WTC11 (cell line): ENCODE results near the gene PDXP. TPM values are rescaled to one million over a fixed set of nuclear protein-coding genes. Genes with fewer than 3 reads are reported as not detected.

Experiments used
- ATAC-seq: fragments of 200-7000 bp; cut with Tn5 transposase; 2 replicates; pipeline ENCODE4 v1.10.0; 2021; ENCODE audit warnings: mild to moderate bottlenecking, moderate library complexity
- CTCF ChIA-PET: fragments of 300-600 bp; sonication (Branson Sonifier 250); formaldehyde crosslinking; loops from one replicate; lab custom pipeline; 2021; ENCODE audit warnings: antibody characterized with exemption; lab: Charles Lee
- POLR2A ChIA-PET: fragments of 350-600 bp; sonication (Branson Sonifier 250); formaldehyde crosslinking; loops from one replicate; lab custom pipeline; 2021; ENCODE audit warnings: antibody characterized with exemption; lab: Charles Lee
- DNase-seq: peaks from one replicate; pipeline ENCODE4 v3.0.0; 2021; ENCODE audit warnings: low spot score
- H3K27ac Mint-ChIP-seq: 2 replicates; pipeline ENCODE4 v1.8.0; 2021; ENCODE audit warnings: mixed read lengths
- H3K27me3 Mint-ChIP-seq: 2 replicates; pipeline ENCODE4 v1.8.0; 2021; ENCODE audit warnings: low read depth, mild to moderate bottlenecking, moderate library complexity, mixed read lengths
- H3K36me3 Mint-ChIP-seq: 2 replicates; pipeline ENCODE4 v1.8.0; 2021; ENCODE audit warnings: mixed read lengths
- H3K4me1 Mint-ChIP-seq: 2 replicates; pipeline ENCODE4 v1.8.0; 2022; ENCODE audit warnings: mixed read lengths
- H3K4me3 Mint-ChIP-seq: 2 replicates; pipeline ENCODE4 v1.8.0; 2021; ENCODE audit warnings: mild to moderate bottlenecking, moderate library complexity, mixed read lengths
- H3K9me3 Mint-ChIP-seq: 2 replicates; pipeline ENCODE4 v1.8.0; 2021; ENCODE audit warnings: mixed read lengths
- ATF6 ChIP-seq: sonication (generic); formaldehyde crosslinking; IDR thresholded peaks from 2 replicates; pipeline ENCODE4 v1.8.1; 2023; ENCODE audit warnings: mild to moderate bottlenecking, missing genetic modification reagents
- CREB1 ChIP-seq: sonication (generic); formaldehyde crosslinking; IDR thresholded peaks from 2 replicates; pipeline ENCODE4 v1.8.0; 2023; ENCODE audit warnings: mild to moderate bottlenecking, missing genetic modification reagents
- ESRRA ChIP-seq: sonication (generic); formaldehyde crosslinking; IDR thresholded peaks from 2 replicates; pipeline ENCODE4 v1.8.1; 2022; ENCODE audit warnings: mild to moderate bottlenecking, missing genetic modification reagents, borderline replicate concordance
- FOXJ3 ChIP-seq: sonication (generic); formaldehyde crosslinking; IDR thresholded peaks from 2 replicates; pipeline ENCODE4 v1.9.0; 2021; ENCODE audit warnings: missing genetic modification reagents, mild to moderate bottlenecking, borderline replicate concordance
- GABPB1 ChIP-seq: sonication (generic); formaldehyde crosslinking; IDR thresholded peaks from 2 replicates; pipeline ENCODE4 v1.8.1; 2023; ENCODE audit warnings: mild to moderate bottlenecking, missing genetic modification reagents
- HMGA2 ChIP-seq: fragments of 250-450 bp; sonication (Bioruptor Pico); IDR thresholded peaks from 2 replicates; pipeline ENCODE4 v1.4.0; 2021; ENCODE audit warnings: mild to moderate bottlenecking, moderate library complexity
- MLX ChIP-seq: sonication (generic); formaldehyde crosslinking; IDR thresholded peaks from 2 replicates; pipeline ENCODE4 v1.8.1; 2023; ENCODE audit warnings: mild to moderate bottlenecking, missing genetic modification reagents, moderate library complexity
- MXD4 ChIP-seq: fragments of 250-450 bp; sonication (Bioruptor Pico); IDR thresholded peaks from 2 replicates; pipeline ENCODE4 v1.8.0; 2021; ENCODE audit warnings: mild to moderate bottlenecking, moderate library complexity, borderline replicate concordance
- NFE2L1 ChIP-seq: sonication (generic); formaldehyde crosslinking; IDR thresholded peaks from 2 replicates; pipeline ENCODE4 v1.8.1; 2023; ENCODE audit warnings: missing genetic modification reagents
- PRDM15 ChIP-seq: sonication (generic); formaldehyde crosslinking; IDR thresholded peaks from 2 replicates; pipeline ENCODE4 v1.8.0; 2022; ENCODE audit warnings: missing genetic modification reagents
- SMAD3 ChIP-seq: sonication (generic); formaldehyde crosslinking; IDR thresholded peaks from 2 replicates; pipeline ENCODE4 v1.8.0; 2022; ENCODE audit warnings: missing genetic modification reagents, mild to moderate bottlenecking, borderline replicate concordance
- SMAD4 ChIP-seq: sonication (generic); formaldehyde crosslinking; IDR thresholded peaks from 2 replicates; pipeline ENCODE4 v1.8.0; 2022; ENCODE audit warnings: mild to moderate bottlenecking, missing genetic modification reagents
- SOX15 ChIP-seq: fragments of 250-450 bp; sonication (Bioruptor Pico); IDR thresholded peaks from 2 replicates; pipeline ENCODE4 v1.9.0; 2021; ENCODE audit warnings: mild to moderate bottlenecking
- SP1 ChIP-seq: sonication (generic); formaldehyde crosslinking; conservative IDR thresholded peaks from 2 replicates; pipeline ENCODE4 v1.8.1; 2022; ENCODE audit warnings: missing genetic modification reagents
- TP53 ChIP-seq: sonication (generic); formaldehyde crosslinking; IDR thresholded peaks from 2 replicates; pipeline ENCODE4 v1.8.1; 2023; ENCODE audit warnings: mild to moderate bottlenecking, missing genetic modification reagents
- USF2 ChIP-seq: sonication (generic); formaldehyde crosslinking; IDR thresholded peaks from 2 replicates; pipeline ENCODE4 v1.8.1; 2023; ENCODE audit warnings: mild to moderate bottlenecking, missing genetic modification reagents, moderate library complexity
- ZBTB21 ChIP-seq: sonication (generic); formaldehyde crosslinking; IDR thresholded peaks from 2 replicates; pipeline ENCODE4 v1.8.1; 2023; ENCODE audit warnings: mild to moderate bottlenecking, missing genetic modification reagents, borderline replicate concordance
- ZNF121 ChIP-seq: sonication (generic); formaldehyde crosslinking; IDR thresholded peaks from 2 replicates; pipeline ENCODE4 v1.8.0; 2023; ENCODE audit warnings: missing genetic modification reagents
- total RNA-seq: library from RNA; stranded (reverse); gene quantifications from 3 replicates; pipeline ENCODE4 v1.2.3, GENCODE V29; 2021
- TF ChIP-seq, protein P1 (sequence below): sonication (generic); formaldehyde crosslinking; IDR thresholded peaks from 2 replicates; pipeline ENCODE4 v1.8.1; 2022; ENCODE audit warnings: low read depth, mild to moderate bottlenecking, moderate library complexity, missing genetic modification reagents, borderline replicate concordance
- TF ChIP-seq, protein P2 (sequence below): sonication (generic); formaldehyde crosslinking; conservative IDR thresholded peaks from 2 replicates; pipeline ENCODE4 v1.8.1; 2022; ENCODE audit warnings: mild to moderate bottlenecking, missing genetic modification reagents
- TF ChIP-seq, protein P3 (sequence below): sonication (generic); formaldehyde crosslinking; IDR thresholded peaks from 2 replicates; pipeline ENCODE4 v1.8.0; 2023; ENCODE audit warnings: mild to moderate bottlenecking, missing genetic modification reagents
- TF ChIP-seq, protein P4 (sequence below): sonication (generic); formaldehyde crosslinking; IDR thresholded peaks from 2 replicates; pipeline ENCODE4 v1.8.0; 2022; ENCODE audit warnings: mild to moderate bottlenecking, missing genetic modification reagents
- TF ChIP-seq, protein P5 (sequence below): fragments of 250-450 bp; sonication (Bioruptor Pico); IDR thresholded peaks from 2 replicates; pipeline ENCODE4 v1.8.0; 2021; ENCODE audit warnings: mild to moderate bottlenecking

PDXP gene
- total RNA-seq, 1 experiment from 2014 or later, result 36.1 TPM

DNA sequence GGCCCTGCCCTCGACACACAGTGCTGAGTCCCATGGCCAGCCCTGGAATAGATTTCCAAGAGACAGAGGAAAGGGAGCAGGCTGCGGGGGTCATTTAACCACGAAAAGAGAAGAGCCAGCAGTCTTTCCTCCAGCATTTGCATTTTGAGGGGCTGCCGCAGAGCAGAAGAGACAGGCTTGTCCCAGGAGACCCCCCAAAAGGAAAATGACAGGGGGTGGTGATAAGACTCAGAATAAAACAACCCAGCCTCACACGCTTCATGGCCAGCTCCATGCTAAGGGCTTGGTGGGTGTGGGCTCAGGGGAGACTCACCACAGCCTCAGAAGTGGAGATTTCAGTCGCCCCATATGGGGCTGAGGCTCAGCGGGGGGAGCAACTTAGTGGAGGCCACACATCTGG is 55.2 kb downstream of the PDXP start:
- H3K4me1 Mint-ChIP-seq, result peaks cover 3% of the 10 kb centered on the region; the same call in 1 of the 2 replicates
- ChIA-PET CTCF (interaction anchor here (1.5 kb wide), 1 partner anchor 70 kb away, joined by 3 read pairs; no protein-coding TSS in a partner anchor), POLR2A (no interaction called here)
- H3K9me3 Mint-ChIP-seq, result peaks cover 7% of the 10 kb centered on the region
- no peak for TF ChIP-seq FOXJ3
- TF ChIP-seq SOX15, result no peak
- TF ChIP-seq NFE2L1 (CRISPR knock-in tag), result no peak
- TF ChIP-seq ATF6 (CRISPR knock-in tag), result no peak
- TF ChIP-seq ESRRA (CRISPR knock-in tag), result no peak
- TF ChIP-seq SP1 (CRISPR knock-in tag), result no peak
- no peak for TF ChIP-seq USF2 (CRISPR knock-in tag)
- TF ChIP-seq ZBTB21, result no peak
- TF ChIP-seq PRDM15 (CRISPR knock-in tag), result no peak
- TF ChIP-seq, protein P1, sequence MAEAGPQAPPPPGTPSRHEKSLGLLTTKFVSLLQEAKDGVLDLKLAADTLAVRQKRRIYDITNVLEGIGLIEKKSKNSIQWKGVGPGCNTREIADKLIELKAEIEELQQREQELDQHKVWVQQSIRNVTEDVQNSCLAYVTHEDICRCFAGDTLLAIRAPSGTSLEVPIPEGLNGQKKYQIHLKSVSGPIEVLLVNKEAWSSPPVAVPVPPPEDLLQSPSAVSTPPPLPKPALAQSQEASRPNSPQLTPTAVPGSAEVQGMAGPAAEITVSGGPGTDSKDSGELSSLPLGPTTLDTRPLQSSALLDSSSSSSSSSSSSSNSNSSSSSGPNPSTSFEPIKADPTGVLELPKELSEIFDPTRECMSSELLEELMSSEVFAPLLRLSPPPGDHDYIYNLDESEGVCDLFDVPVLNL (CRISPR knock-in tag), result no peak
- TF ChIP-seq SMAD3 (CRISPR knock-in tag), result no peak
- no peak for TF ChIP-seq HMGA2
- no peak for TF ChIP-seq MLX (CRISPR knock-in tag)
- TF ChIP-seq, protein P2, sequence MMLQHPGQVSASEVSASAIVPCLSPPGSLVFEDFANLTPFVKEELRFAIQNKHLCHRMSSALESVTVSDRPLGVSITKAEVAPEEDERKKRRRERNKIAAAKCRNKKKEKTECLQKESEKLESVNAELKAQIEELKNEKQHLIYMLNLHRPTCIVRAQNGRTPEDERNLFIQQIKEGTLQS, result no peak
- DNase-seq (no peak), ATAC-seq (no peak)
- H3K27me3 Mint-ChIP-seq, result no peaks in the 10 kb centered on the region
- H3K36me3 Mint-ChIP-seq, result peaks cover 46% of the 10 kb centered on the region
- H3K27ac Mint-ChIP-seq, result no peak overlapping the region
- no peak overlapping the region for H3K4me3 Mint-ChIP-seq

DNA sequence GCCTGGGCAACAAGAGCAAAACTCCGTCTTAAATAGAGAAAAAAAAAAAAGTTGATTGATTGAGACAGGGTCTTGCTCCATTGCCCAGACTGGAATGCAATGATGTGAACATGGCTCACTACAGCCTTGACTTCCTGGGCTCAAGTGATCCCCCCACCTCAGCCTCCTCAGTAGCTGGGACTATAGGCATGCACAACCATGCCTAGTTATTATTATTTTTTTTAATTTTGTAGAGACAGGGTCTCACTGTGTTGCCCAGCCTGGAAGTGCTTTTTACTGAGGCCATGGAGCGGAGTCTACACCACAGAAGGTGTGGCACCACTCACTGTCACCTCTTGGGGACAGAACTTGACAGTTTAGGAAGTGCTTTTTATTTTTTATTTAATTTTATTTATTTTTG is 56.1 kb downstream of the PDXP start:
- H3K36me3 Mint-ChIP-seq, result peaks cover 48% of the 10 kb centered on the region
- H3K9me3 Mint-ChIP-seq, result peaks cover 7% of the 10 kb centered on the region
- CTCF ChIA-PET, result no interaction called here
- no peak overlapping the region for H3K27ac Mint-ChIP-seq
- H3K27me3 Mint-ChIP-seq, result no peaks in the 10 kb centered on the region
- H3K4me3 Mint-ChIP-seq, result no peak overlapping the region
- POLR2A ChIA-PET, result interaction anchor here (0.6 kb wide), 1 partner anchor 54 kb away, joined by 3 read pairs; no protein-coding TSS in a partner anchor
- no peak for ATAC-seq
- no peak for TF ChIP-seq MXD4 (CRISPR knock-in tag)
- TF ChIP-seq CREB1 (CRISPR knock-in tag), result no peak
- TF ChIP-seq GABPB1, result no peak
- TF ChIP-seq, protein P3, sequence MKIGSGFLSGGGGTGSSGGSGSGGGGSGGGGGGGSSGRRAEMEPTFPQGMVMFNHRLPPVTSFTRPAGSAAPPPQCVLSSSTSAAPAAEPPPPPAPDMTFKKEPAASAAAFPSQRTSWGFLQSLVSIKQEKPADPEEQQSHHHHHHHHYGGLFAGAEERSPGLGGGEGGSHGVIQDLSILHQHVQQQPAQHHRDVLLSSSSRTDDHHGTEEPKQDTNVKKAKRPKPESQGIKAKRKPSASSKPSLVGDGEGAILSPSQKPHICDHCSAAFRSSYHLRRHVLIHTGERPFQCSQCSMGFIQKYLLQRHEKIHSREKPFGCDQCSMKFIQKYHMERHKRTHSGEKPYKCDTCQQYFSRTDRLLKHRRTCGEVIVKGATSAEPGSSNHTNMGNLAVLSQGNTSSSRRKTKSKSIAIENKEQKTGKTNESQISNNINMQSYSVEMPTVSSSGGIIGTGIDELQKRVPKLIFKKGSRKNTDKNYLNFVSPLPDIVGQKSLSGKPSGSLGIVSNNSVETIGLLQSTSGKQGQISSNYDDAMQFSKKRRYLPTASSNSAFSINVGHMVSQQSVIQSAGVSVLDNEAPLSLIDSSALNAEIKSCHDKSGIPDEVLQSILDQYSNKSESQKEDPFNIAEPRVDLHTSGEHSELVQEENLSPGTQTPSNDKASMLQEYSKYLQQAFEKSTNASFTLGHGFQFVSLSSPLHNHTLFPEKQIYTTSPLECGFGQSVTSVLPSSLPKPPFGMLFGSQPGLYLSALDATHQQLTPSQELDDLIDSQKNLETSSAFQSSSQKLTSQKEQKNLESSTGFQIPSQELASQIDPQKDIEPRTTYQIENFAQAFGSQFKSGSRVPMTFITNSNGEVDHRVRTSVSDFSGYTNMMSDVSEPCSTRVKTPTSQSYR (CRISPR knock-in tag), result no peak
- TF ChIP-seq, protein P4, sequence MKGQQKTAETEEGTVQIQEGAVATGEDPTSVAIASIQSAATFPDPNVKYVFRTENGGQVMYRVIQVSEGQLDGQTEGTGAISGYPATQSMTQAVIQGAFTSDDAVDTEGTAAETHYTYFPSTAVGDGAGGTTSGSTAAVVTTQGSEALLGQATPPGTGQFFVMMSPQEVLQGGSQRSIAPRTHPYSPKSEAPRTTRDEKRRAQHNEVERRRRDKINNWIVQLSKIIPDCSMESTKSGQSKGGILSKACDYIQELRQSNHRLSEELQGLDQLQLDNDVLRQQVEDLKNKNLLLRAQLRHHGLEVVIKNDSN (CRISPR knock-in tag), result no peak
- no peak for TF ChIP-seq TP53
- TF ChIP-seq ZNF121 (CRISPR knock-in tag), result no peak
- no peak for TF ChIP-seq SMAD4 (CRISPR knock-in tag)
- TF ChIP-seq, protein P5, sequence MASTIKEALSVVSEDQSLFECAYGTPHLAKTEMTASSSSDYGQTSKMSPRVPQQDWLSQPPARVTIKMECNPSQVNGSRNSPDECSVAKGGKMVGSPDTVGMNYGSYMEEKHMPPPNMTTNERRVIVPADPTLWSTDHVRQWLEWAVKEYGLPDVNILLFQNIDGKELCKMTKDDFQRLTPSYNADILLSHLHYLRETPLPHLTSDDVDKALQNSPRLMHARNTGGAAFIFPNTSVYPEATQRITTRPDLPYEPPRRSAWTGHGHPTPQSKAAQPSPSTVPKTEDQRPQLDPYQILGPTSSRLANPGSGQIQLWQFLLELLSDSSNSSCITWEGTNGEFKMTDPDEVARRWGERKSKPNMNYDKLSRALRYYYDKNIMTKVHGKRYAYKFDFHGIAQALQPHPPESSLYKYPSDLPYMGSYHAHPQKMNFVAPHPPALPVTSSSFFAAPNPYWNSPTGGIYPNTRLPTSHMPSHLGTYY (CRISPR knock-in tag), result no peak
- TF ChIP-seq, all 79 proteins: peak for 0
- H3K4me1 Mint-ChIP-seq, result peaks cover 3% of the 10 kb centered on the region; the same call in 1 of the 2 replicates
- no peak for DNase-seq
